ENCODE data around the gene STAT6.
A peak's percentile ranks its signal among the peaks of the same experiment; 100 is the strongest.

Gene STAT6, protein sequence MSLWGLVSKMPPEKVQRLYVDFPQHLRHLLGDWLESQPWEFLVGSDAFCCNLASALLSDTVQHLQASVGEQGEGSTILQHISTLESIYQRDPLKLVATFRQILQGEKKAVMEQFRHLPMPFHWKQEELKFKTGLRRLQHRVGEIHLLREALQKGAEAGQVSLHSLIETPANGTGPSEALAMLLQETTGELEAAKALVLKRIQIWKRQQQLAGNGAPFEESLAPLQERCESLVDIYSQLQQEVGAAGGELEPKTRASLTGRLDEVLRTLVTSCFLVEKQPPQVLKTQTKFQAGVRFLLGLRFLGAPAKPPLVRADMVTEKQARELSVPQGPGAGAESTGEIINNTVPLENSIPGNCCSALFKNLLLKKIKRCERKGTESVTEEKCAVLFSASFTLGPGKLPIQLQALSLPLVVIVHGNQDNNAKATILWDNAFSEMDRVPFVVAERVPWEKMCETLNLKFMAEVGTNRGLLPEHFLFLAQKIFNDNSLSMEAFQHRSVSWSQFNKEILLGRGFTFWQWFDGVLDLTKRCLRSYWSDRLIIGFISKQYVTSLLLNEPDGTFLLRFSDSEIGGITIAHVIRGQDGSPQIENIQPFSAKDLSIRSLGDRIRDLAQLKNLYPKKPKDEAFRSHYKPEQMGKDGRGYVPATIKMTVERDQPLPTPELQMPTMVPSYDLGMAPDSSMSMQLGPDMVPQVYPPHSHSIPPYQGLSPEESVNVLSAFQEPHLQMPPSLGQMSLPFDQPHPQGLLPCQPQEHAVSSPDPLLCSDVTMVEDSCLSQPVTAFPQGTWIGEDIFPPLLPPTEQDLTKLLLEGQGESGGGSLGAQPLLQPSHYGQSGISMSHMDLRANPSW

DNA sequence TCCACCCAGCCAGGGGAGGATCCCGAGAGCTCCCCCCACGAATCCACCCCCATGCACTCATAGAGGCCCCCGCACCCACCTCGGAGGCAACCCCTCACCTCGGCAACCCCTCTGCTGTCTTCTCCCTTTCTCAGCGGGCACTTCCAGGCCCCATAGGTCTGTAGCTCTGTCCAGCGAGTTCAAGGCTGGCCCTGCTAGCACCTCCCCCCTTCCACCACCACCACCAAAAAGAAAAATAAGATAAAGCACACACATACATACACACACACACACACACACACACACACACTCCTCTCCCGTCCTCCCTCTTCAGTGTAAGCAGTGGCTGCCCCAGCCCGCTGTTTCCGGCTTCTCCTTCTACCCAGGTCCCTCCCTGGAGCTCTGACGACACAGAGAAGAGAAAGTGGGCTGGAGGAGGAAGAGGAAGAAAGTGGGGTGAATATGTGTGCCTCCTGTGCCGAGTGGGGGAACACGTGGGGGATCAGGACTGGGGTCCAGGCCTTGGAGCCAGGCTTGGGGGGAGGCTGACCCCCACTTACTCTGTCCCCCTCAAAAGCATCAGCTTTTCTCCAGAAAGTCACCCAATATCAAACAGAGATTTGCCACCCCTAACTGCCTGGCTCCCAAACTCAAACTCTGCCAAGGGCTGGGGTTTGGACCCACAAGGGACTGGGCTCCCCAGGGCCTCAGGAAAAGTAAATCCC lies at the start of gene STAT6:
Gene STAT6, minus strand, starts transcription at position 332 of the 704 bp plus-strand sequence. CDS start 3,084 bp downstream, outside the sequence.
- H3K4me3 ChIP-seq (IDR thresholded peaks at IDR 0.05; ENCODE audit: insufficient read depth, low read depth, low read length): peak within 1 kb of the TSS; percentile 40
- H3K27ac ChIP-seq: peak within 1 kb of the TSS; percentile 64
- peak within 1 kb of the TSS; percentile 54 for H2AFZ ChIP-seq (ENCODE audit: low read depth)
- H3K79me2 ChIP-seq (ENCODE audit: insufficient read depth, low read depth): no peaks in the 10 kb centered on the region; the same call in 1 of the 2 replicates
- H3K4me2 ChIP-seq: peak within 1 kb of the TSS; percentile 79
- TF ChIP-seq, protein P1, sequence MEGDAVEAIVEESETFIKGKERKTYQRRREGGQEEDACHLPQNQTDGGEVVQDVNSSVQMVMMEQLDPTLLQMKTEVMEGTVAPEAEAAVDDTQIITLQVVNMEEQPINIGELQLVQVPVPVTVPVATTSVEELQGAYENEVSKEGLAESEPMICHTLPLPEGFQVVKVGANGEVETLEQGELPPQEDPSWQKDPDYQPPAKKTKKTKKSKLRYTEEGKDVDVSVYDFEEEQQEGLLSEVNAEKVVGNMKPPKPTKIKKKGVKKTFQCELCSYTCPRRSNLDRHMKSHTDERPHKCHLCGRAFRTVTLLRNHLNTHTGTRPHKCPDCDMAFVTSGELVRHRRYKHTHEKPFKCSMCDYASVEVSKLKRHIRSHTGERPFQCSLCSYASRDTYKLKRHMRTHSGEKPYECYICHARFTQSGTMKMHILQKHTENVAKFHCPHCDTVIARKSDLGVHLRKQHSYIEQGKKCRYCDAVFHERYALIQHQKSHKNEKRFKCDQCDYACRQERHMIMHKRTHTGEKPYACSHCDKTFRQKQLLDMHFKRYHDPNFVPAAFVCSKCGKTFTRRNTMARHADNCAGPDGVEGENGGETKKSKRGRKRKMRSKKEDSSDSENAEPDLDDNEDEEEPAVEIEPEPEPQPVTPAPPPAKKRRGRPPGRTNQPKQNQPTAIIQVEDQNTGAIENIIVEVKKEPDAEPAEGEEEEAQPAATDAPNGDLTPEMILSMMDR (conservative IDR thresholded peaks at IDR 0.05; ENCODE audit: low read depth, low read length): no peak
- H3K27me3 ChIP-seq (ENCODE audit: insufficient read depth, low read depth): no peaks in the 10 kb centered on the region
- peak within 1 kb of the TSS; percentile 62 for H3K9ac ChIP-seq
- no peaks in the 10 kb centered on the region for H4K20me1 ChIP-seq (ENCODE audit: insufficient read depth)
- peaks cover 19% of the 10 kb centered on the region for H3K4me1 ChIP-seq (ENCODE audit: low read depth, poor library complexity, severe bottlenecking)
- H3K36me3 ChIP-seq (ENCODE audit: insufficient read depth): no peaks in the 10 kb centered on the region

DNA sequence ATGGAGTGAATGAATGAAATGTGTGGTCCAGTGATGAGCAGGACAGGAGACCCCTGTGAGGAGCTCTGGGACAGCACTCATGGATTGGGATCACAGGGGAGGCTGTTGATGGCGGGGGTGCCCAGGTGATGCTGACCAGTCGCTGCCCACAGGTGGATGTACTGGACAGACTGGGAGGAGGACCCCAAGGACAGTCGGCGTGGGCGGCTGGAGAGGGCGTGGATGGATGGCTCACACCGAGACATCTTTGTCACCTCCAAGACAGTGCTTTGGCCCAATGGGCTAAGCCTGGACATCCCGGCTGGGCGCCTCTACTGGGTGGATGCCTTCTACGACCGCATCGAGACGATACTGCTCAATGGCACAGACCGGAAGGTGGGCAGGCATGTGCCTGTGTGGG lies 49.6 kb upstream of the STAT6 start:
- Histone ChIP-seq H3K36me3 (ENCODE audit: insufficient read depth) (no peaks in the 10 kb centered on the region), H3K4me1 (ENCODE audit: low read depth, poor library complexity, severe bottlenecking) (no peaks in the 10 kb centered on the region), H3K9ac (no peak overlapping the region), H3K4me2 (no peak overlapping the region), H3K27me3 (ENCODE audit: insufficient read depth, low read depth) (no peaks in the 10 kb centered on the region; the same call in 1 of the 2 replicates), H3K27ac (no peak overlapping the region), H3K4me3 (IDR thresholded peaks at IDR 0.05; ENCODE audit: insufficient read depth, low read depth, low read length) (no peak overlapping the region), H2AFZ (ENCODE audit: low read depth) (no peak overlapping the region), H4K20me1 (ENCODE audit: insufficient read depth) (no peaks in the 10 kb centered on the region), H3K79me2 (ENCODE audit: insufficient read depth, low read depth) (no peaks in the 10 kb centered on the region)
- TF ChIP-seq, protein P1 (conservative IDR thresholded peaks at IDR 0.05; ENCODE audit: low read depth, low read length): no peak

DNA sequence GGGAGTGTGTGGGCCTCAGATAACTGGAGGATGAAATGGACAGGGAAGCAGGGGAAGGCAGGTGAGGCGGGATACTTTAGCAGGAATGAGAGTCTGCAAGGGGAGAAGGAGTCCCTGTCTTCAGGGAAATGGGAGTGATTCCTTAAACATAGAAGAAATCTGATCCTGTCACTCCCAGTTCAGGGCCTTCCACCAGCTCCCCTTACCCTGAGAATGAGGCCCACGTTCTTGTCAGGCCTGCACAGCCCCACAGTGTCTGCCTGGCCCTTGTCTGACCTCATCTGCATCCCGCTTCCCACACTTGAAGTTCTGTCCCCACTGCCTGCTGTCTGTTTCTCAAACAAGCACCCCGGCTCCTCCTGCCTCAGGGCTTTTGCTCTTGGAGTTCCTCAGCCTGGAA lies 48.9 kb upstream of the STAT6 start:
- Histone ChIP-seq H3K79me2 (ENCODE audit: insufficient read depth, low read depth) (no peaks in the 10 kb centered on the region), H3K4me1 (ENCODE audit: low read depth, poor library complexity, severe bottlenecking) (no peaks in the 10 kb centered on the region), H3K36me3 (ENCODE audit: insufficient read depth) (no peaks in the 10 kb centered on the region), H3K4me2 (no peak overlapping the region), H3K4me3 (IDR thresholded peaks at IDR 0.05; ENCODE audit: insufficient read depth, low read depth, low read length) (no peak overlapping the region), H3K27ac (no peak overlapping the region), H2AFZ (ENCODE audit: low read depth) (no peak overlapping the region), H3K9ac (no peak overlapping the region), H3K27me3 (ENCODE audit: insufficient read depth, low read depth) (no peaks in the 10 kb centered on the region; the same call in 1 of the 2 replicates), H4K20me1 (ENCODE audit: insufficient read depth) (no peaks in the 10 kb centered on the region)
- TF ChIP-seq, protein P1 (conservative IDR thresholded peaks at IDR 0.05; ENCODE audit: low read depth, low read length): no peak

DNA sequence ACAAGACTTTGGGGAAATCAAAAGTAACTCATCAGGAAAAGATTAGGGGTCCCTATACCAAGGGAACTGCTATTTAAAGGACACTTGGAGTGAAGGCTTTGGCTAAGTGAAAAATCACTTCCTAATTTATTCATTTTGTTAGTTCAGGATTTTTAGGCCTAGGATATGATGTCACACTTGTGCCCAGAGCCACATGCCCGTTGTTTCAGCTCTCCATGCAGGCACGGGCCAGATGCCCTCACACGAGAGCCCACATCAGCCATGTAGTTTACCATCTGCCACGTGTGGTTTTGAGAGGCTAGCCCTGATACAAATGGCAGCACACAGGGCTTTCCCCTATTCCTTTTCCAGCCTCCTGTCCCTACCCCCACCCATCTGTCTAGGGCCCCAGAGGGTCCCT lies 48.1 kb upstream of the STAT6 start:
- no peak overlapping the region for H3K27ac ChIP-seq
- no peaks in the 10 kb centered on the region for H4K20me1 ChIP-seq (ENCODE audit: insufficient read depth)
- H3K9ac ChIP-seq: no peak overlapping the region
- no peak overlapping the region for H3K4me2 ChIP-seq
- H3K4me1 ChIP-seq (ENCODE audit: low read depth, poor library complexity, severe bottlenecking): no peaks in the 10 kb centered on the region
- TF ChIP-seq, protein P1 (conservative IDR thresholded peaks at IDR 0.05; ENCODE audit: low read depth, low read length): no peak
- H3K79me2 ChIP-seq (ENCODE audit: insufficient read depth, low read depth): no peaks in the 10 kb centered on the region
- H2AFZ ChIP-seq (ENCODE audit: low read depth): no peak overlapping the region
- H3K27me3 ChIP-seq (ENCODE audit: insufficient read depth, low read depth): no peaks in the 10 kb centered on the region; the same call in 1 of the 2 replicates
- no peak overlapping the region for H3K4me3 ChIP-seq (IDR thresholded peaks at IDR 0.05; ENCODE audit: insufficient read depth, low read depth, low read length)
- no peaks in the 10 kb centered on the region for H3K36me3 ChIP-seq (ENCODE audit: insufficient read depth)

Measured in KMS-11 (cell line).